ENCODE measurements around the gene NKX6-2. TPM values are rescaled to one million over a fixed set of nuclear protein-coding genes. Genes with fewer than 3 reads are reported as not detected.
"Not testable (repeated sequence)": the region's sequence is repeated elsewhere in the genome, so short reads cannot be mapped to it uniquely, and the experiment has no call there.

The NKX6-2 gene
- total and polyA plus RNA-seq, 4 donors: 0.06 to 0.11 TPM; not detected in 2

- 94 to 95% methylated on average over 30 to 36 of the region's 36 CpGs for WGBS, 2 donors
- ATAC-seq (ENCODE audit: insufficient read depth, low FRiP score) (no peak), DNase-seq (peak in 1 of 3 donors; percentile 4)
- Histone ChIP-seq H3K9me3 (ENCODE audit: control insufficient read depth in 4 of 4, insufficient read depth in 3 of 4, low read length in 3 of 4) (no peaks in the 10 kb centered on the region), H3K4me1 (ENCODE audit: control insufficient read depth in 5 of 5, insufficient read depth in 5 of 5, low read length in 5 of 5) (no peaks in the 10 kb centered on the region), H3K27me3 (ENCODE audit: control insufficient read depth in 3 of 3, insufficient read depth in 3 of 3, low read length in 2 of 3) (peaks cover 0 to 20% (median 10%) of the 10 kb centered on the region in 3 donors), H3K4me3 (no peak overlapping the region), H3K9ac (ENCODE audit: insufficient read depth in 1 of 2, low read length in 2 of 2) (no peak overlapping the region), H3K36me3 (ENCODE audit: control insufficient read depth in 4 of 4, insufficient read depth in 4 of 4, low read length in 4 of 4) (no peaks in the 10 kb centered on the region), H3K27ac (ENCODE audit: low read depth in 1 of 2, low read length in 1 of 2) (no peak overlapping the region)
- TF ChIP-seq, protein P1, sequence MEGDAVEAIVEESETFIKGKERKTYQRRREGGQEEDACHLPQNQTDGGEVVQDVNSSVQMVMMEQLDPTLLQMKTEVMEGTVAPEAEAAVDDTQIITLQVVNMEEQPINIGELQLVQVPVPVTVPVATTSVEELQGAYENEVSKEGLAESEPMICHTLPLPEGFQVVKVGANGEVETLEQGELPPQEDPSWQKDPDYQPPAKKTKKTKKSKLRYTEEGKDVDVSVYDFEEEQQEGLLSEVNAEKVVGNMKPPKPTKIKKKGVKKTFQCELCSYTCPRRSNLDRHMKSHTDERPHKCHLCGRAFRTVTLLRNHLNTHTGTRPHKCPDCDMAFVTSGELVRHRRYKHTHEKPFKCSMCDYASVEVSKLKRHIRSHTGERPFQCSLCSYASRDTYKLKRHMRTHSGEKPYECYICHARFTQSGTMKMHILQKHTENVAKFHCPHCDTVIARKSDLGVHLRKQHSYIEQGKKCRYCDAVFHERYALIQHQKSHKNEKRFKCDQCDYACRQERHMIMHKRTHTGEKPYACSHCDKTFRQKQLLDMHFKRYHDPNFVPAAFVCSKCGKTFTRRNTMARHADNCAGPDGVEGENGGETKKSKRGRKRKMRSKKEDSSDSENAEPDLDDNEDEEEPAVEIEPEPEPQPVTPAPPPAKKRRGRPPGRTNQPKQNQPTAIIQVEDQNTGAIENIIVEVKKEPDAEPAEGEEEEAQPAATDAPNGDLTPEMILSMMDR (IDR thresholded peaks at IDR 0.05; ENCODE audit: control extremely low read depth, extremely low read depth): no peak
Measured at GRCh38 chr10:132826524-132827422, 40.8 kb upstream of the NKX6-2 start.

GRCh38 chr10:132825783-132826523 is 40.0 kb upstream of the NKX6-2 start:
- not testable (repeated sequence) for H3K27ac ChIP-seq (ENCODE audit: low read depth in 1 of 2, low read length in 1 of 2); H3K36me3 ChIP-seq (ENCODE audit: control insufficient read depth in 4 of 4, insufficient read depth in 4 of 4, low read length in 4 of 4); ATAC-seq (ENCODE audit: insufficient read depth, low FRiP score); H3K9ac ChIP-seq (ENCODE audit: insufficient read depth in 1 of 2, low read length in 2 of 2); DNase-seq; H3K9me3 ChIP-seq (ENCODE audit: control insufficient read depth in 4 of 4, insufficient read depth in 3 of 4, low read length in 3 of 4); H3K4me3 ChIP-seq; H3K4me1 ChIP-seq (ENCODE audit: control insufficient read depth in 5 of 5, insufficient read depth in 5 of 5, low read length in 5 of 5)
- peaks cover 0 to 12% (median 2%) of the 10 kb centered on the region in 3 donors for H3K27me3 ChIP-seq (ENCODE audit: control insufficient read depth in 3 of 3, insufficient read depth in 3 of 3, low read length in 2 of 3)
- WGBS, 2 donors: 87 to 96% methylated on average over 33 to 34 of the region's 34 CpGs

DNA sequence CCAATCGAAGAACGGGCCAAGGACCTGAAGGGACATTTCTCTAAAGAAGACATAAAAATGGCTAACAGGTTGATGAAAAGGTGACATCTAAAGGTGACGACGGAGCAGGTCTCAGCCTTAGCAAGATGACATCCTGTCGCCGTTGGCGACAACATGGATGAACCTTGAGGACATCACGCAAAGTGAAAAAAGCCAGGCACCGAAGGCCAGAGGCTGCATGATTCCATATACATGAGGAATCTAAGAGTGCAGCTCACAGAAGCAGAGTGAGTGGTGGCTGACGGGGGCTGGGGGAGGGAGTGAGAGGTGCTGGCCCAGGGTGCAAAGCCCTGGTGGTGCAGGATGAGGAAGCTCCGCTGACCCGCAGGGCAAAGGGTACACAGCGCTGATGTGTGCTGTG is 34.1 kb upstream of the NKX6-2 start:
- Histone ChIP-seq H3K36me3 (ENCODE audit: control insufficient read depth in 4 of 4, insufficient read depth in 4 of 4, low read length in 4 of 4) (no peaks in the 10 kb centered on the region), H3K27ac (ENCODE audit: low read depth in 1 of 2, low read length in 1 of 2) (no peak overlapping the region), H3K27me3 (ENCODE audit: control insufficient read depth in 3 of 3, insufficient read depth in 3 of 3, low read length in 2 of 3) (peaks cover 0 to 11% (median 7%) of the 10 kb centered on the region in 3 donors), H3K9ac (ENCODE audit: insufficient read depth in 1 of 2, low read length in 2 of 2) (no peak overlapping the region), H3K4me1 (ENCODE audit: control insufficient read depth in 5 of 5, insufficient read depth in 5 of 5, low read length in 5 of 5) (peaks cover 0 to 2% (median 0%) of the 10 kb centered on the region in 5 donors), H3K4me3 (no peak overlapping the region), H3K9me3 (ENCODE audit: control insufficient read depth in 4 of 4, insufficient read depth in 3 of 4, low read length in 3 of 4) (peaks cover 0 to 2% (median 0%) of the 10 kb centered on the region in 4 donors)
- TF ChIP-seq, protein P1 (IDR thresholded peaks at IDR 0.05; ENCODE audit: control extremely low read depth, extremely low read depth): no peak
- ATAC-seq (ENCODE audit: insufficient read depth, low FRiP score): no peak
- DNase-seq: no peak
- 91% methylated on average over 13 of the region's 13 CpGs for WGBS, 2 donors

- peaks cover 0 to 2% (median 0%) of the 10 kb centered on the region in 4 donors for H3K9me3 ChIP-seq (ENCODE audit: control insufficient read depth in 4 of 4, insufficient read depth in 3 of 4, low read length in 3 of 4)
- H3K4me3 ChIP-seq: no peak overlapping the region
- peaks cover 0 to 11% (median 7%) of the 10 kb centered on the region in 3 donors for H3K27me3 ChIP-seq (ENCODE audit: control insufficient read depth in 3 of 3, insufficient read depth in 3 of 3, low read length in 2 of 3)
- no peak overlapping the region for H3K27ac ChIP-seq (ENCODE audit: low read depth in 1 of 2, low read length in 1 of 2)
- peaks cover 0 to 2% (median 0%) of the 10 kb centered on the region in 5 donors for H3K4me1 ChIP-seq (ENCODE audit: control insufficient read depth in 5 of 5, insufficient read depth in 5 of 5, low read length in 5 of 5)
- DNase-seq (no peak), ATAC-seq (ENCODE audit: insufficient read depth, low FRiP score) (no peak)
- H3K9ac ChIP-seq (ENCODE audit: insufficient read depth in 1 of 2, low read length in 2 of 2): no peak overlapping the region
- TF ChIP-seq, protein P1 (IDR thresholded peaks at IDR 0.05; ENCODE audit: control extremely low read depth, extremely low read depth): no peak
- no peaks in the 10 kb centered on the region for H3K36me3 ChIP-seq (ENCODE audit: control insufficient read depth in 4 of 4, insufficient read depth in 4 of 4, low read length in 4 of 4)
- WGBS, 2 donors: 79 to 90% methylated on average over 28 to 29 of the region's 29 CpGs
Measured at GRCh38 chr10:132817701-132818211, 31.8 kb upstream of the NKX6-2 start.

Data from lung (tissue), 12 donors.